ENCODE data around the gene TPSAB1.

- TF ChIP-seq CTCF (IDR thresholded peaks at IDR 0.05; ENCODE audit: low read depth, low read length) (no peak), POLR2A (IDR thresholded peaks at IDR 0.05; ENCODE audit: extremely low read depth, insufficient read length) (no peak)
Observed at GRCh38 chr16:1218061-1218929, 22.2 kb upstream of the TPSAB1 start.
